ENCODE results near the gene BLOC1S5. TPM values are rescaled to one million over a fixed set of nuclear protein-coding genes. Genes with fewer than 3 reads are reported as not detected.

Gene BLOC1S5
- total and polyA plus RNA-seq, 2 of the 8 experiments (the other 6 are each of a cell fraction or from before 2014, with no cell fraction given), result 3.4 to 17.2 TPM

DNA sequence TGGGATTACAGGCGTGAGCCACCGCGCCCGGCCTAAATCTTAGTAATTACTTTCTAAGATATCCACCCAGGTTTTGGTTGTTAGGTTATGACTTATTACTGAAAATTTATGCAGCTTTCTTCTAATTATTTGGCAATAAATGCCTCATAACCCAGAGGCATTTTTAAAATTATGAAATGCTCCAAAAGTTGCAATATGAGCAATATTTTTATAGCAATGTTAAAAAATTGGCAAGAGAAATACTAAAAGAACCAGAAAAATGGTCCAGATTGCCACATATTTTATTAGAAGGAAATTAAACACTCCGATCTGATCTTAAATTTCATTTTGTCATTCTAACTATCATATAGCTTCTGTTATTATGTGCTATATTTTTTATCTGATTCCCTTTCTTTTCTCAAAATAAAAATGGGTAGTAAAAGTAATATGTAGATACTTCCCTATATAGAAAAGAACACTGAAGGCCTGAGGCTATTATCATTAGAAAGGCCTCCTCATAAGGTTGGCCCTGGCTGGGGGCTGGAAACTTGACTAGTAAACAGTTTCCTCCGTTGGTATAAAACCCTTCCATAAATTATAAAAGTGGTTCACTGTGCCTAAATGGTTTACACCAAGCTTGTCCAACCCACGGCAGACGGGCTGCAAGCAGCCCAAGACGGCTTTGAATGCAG lies 22.1 kb downstream of the BLOC1S5 start:
- POLR2A ChIA-PET (ENCODE audit: partially characterized antibody), result no interaction called here
- H3K9me3 ChIP-seq (ENCODE audit: insufficient read depth in 2 of 2, low read depth in 1 of 2, low read length in 1 of 2), result no peaks in the 10 kb centered on the region
- no peak overlapping the region for H3K4me2 ChIP-seq (ENCODE audit: insufficient read depth in 1 of 2, low read depth in 2 of 2, low read length in 2 of 2)

More for the DNA sequence above, 22.1 kb downstream of the BLOC1S5 start:
- no peak overlapping the region for H3K56ac ChIP-seq (replicated peaks; ENCODE audit: insufficient read length, low read depth, low read length)
- no peak overlapping the region for H2BK12ac ChIP-seq (ENCODE audit: low read depth, low read length)
- H3K9ac ChIP-seq (replicated peaks in 1 of 4; ENCODE audit: extremely low read depth in 1 of 4, low read depth in 3 of 4, low read length in 3 of 4), result no peak overlapping the region
- 93% methylated on average over 9 of the region's 9 CpGs; no CpG with 5 or more reads in 1 of the 2 experiments for WGBS, 2 experiments (ENCODE audit: extremely low coverage in 1 of 2, insufficient coverage in 1 of 2, insufficient read length in 1 of 2, insufficient replicate concordance in 2 of 2, low coverage in 1 of 2, low lambda C conversion rate in 2 of 2, missing lambda C conversion rate in 1 of 2)
- FAIRE-seq (no peak), DNase-seq (ENCODE audit: low read depth in 1 of 2, low spot score in 2 of 2) (no peak)
- CTCF ChIA-PET (ENCODE audit: partially characterized antibody), result no interaction called here
- H3K36me3 ChIP-seq (ENCODE audit: control insufficient read depth in 2 of 4, insufficient read depth in 4 of 4, low read length in 3 of 4), result peaks cover 0 to 12% (median 2%) of the 10 kb centered on the region in 4 experiments; a peak in 2 of 8 replicates
- TF ChIP-seq POLR2AphosphoS5 (IDR thresholded peaks at IDR 0.05; ENCODE audit: low read depth, low read length), result no peak
- TF ChIP-seq CHD2 (IDR thresholded peaks at IDR 0.05; ENCODE audit: low read length), result no peak
- no peak for TF ChIP-seq CTBP2 (IDR thresholded peaks at IDR 0.05; ENCODE audit: borderline replicate concordance, insufficient read depth, insufficient read length, low read length)
- no peak for TF ChIP-seq EZH2 (IDR thresholded peaks at IDR 0.05; ENCODE audit: low read depth, low read length, severe bottlenecking)
- TF ChIP-seq SIRT6 (IDR thresholded peaks at IDR 0.05; ENCODE audit: low read length), result no peak
- H3K27me3 ChIP-seq (replicated peaks in 1 of 4; ENCODE audit: control insufficient read depth in 3 of 4, extremely low read depth in 1 of 4, insufficient read depth in 3 of 4, low read length in 3 of 4), result no peaks in the 10 kb centered on the region
- H2AK5ac ChIP-seq (ENCODE audit: low read depth, low read length), result no peak overlapping the region
- H4K20me1 ChIP-seq (replicated peaks in 1 of 2; ENCODE audit: control insufficient read depth in 1 of 2, insufficient read depth in 2 of 2, low read length in 2 of 2), result no peaks in the 10 kb centered on the region
- no peak overlapping the region for H2BK15ac ChIP-seq (ENCODE audit: low read length)
- H2AFZ ChIP-seq (ENCODE audit: low read length), result no peak overlapping the region
- H3K79me1 ChIP-seq (ENCODE audit: low read depth, low read length), result no peaks in the 10 kb centered on the region
- peaks cover 0 to 9% of the 10 kb centered on the region in 2 experiments; a peak in 2 of 4 replicates for H3K79me2 ChIP-seq (ENCODE audit: control insufficient read depth in 1 of 2, insufficient read depth in 2 of 2, low read length in 2 of 2)
- no peak overlapping the region for H3K4ac ChIP-seq (replicated peaks; ENCODE audit: insufficient read length, low read depth, low read length)
- H3K4me1 ChIP-seq (replicated peaks in 1 of 4; ENCODE audit: control insufficient read depth in 3 of 4, insufficient read depth in 4 of 4, low read length in 3 of 4), result no peaks in the 10 kb centered on the region
- H2BK20ac ChIP-seq (ENCODE audit: low read length), result no peak overlapping the region
- no peak overlapping the region for H4K91ac ChIP-seq (replicated peaks; ENCODE audit: insufficient read length, low read length)
- no peak overlapping the region for H2BK5ac ChIP-seq (ENCODE audit: low read depth, low read length)
- no peaks in the 10 kb centered on the region for H3K23me2 ChIP-seq (ENCODE audit: low read depth, low read length)
- no peak overlapping the region for H3K4me3 ChIP-seq (ENCODE audit: extremely low read depth in 1 of 4, insufficient read depth in 2 of 4, low read depth in 3 of 4, low read length in 4 of 4)
- no peak overlapping the region for H3K14ac ChIP-seq (ENCODE audit: insufficient read length)
- no peak overlapping the region for H3K18ac ChIP-seq (ENCODE audit: extremely low read depth, low read length)
- no peak overlapping the region for H3K27ac ChIP-seq (ENCODE audit: low read depth, low read length)
- no peak overlapping the region for H3K23ac ChIP-seq (ENCODE audit: insufficient read length)
- no peak overlapping the region for H4K5ac ChIP-seq (ENCODE audit: insufficient read length, low read depth, low read length)
- H2BK120ac ChIP-seq (replicated peaks; ENCODE audit: low read depth, low read length), result no peak overlapping the region
- no peak overlapping the region for H4K8ac ChIP-seq (ENCODE audit: extremely low read depth, insufficient read depth, low read length)
